Measurements from ENCODE around the gene GREM2.

GREM2 gene

GRCh38 chr1:240586006-240586405 lies 25.9 kb downstream of the GREM2 start:
- Histone ChIP-seq H3K36me3 (ENCODE audit: control insufficient read depth in 4 of 4, insufficient read depth in 4 of 4, low read length in 3 of 4) (no peaks in the 10 kb centered on the region), H3K27me3 (replicated peaks in 2 of 5; ENCODE audit: control insufficient read depth in 4 of 5, insufficient read depth in 5 of 5, low read length in 4 of 5) (peaks cover 0 to 4% (median 0%) of the 10 kb centered on the region in 5 experiments), H3K9me3 (ENCODE audit: control extremely low read depth in 1 of 5, control insufficient read depth in 4 of 5, insufficient read depth in 2 of 5, low read depth in 1 of 5, low read length in 4 of 5) (no peaks in the 10 kb centered on the region), H3K27ac (ENCODE audit: insufficient read depth in 1 of 2, low read depth in 1 of 2, low read length in 2 of 2, poor library complexity in 1 of 2, severe bottlenecking in 2 of 2) (no peak overlapping the region), H3K4me3 (ENCODE audit: control insufficient read depth in 1 of 7, extremely low read depth in 1 of 7, insufficient read depth in 4 of 7, low read depth in 2 of 7, low read length in 6 of 7) (no peak overlapping the region), H3K4me1 (ENCODE audit: control extremely low read depth in 1 of 4, control insufficient read depth in 4 of 4, insufficient read depth in 4 of 4, low read length in 3 of 4) (no peaks in the 10 kb centered on the region)
- ChIA-PET POLR2A (interaction anchor here (0.6 kb wide), 1 partner anchor 633 kb away, joined by 5 read pairs; no protein-coding TSS in a partner anchor), CTCF (no interaction called here)
- WGBS (ENCODE audit: insufficient coverage): no CpG with 5 or more reads among the region's 2 CpGs
- DNase-seq: no peak

- Histone ChIP-seq H3K9me3 (ENCODE audit: control extremely low read depth in 1 of 5, control insufficient read depth in 4 of 5, insufficient read depth in 2 of 5, low read depth in 1 of 5, low read length in 4 of 5) (no peaks in the 10 kb centered on the region), H3K4me3 (ENCODE audit: control insufficient read depth in 1 of 7, extremely low read depth in 1 of 7, insufficient read depth in 4 of 7, low read depth in 2 of 7, low read length in 6 of 7) (no peak overlapping the region), H3K4me1 (ENCODE audit: control extremely low read depth in 1 of 4, control insufficient read depth in 4 of 4, insufficient read depth in 4 of 4, low read length in 3 of 4) (no peaks in the 10 kb centered on the region), H3K27ac (ENCODE audit: insufficient read depth in 1 of 2, low read depth in 1 of 2, low read length in 2 of 2, poor library complexity in 1 of 2, severe bottlenecking in 2 of 2) (no peak overlapping the region), H3K27me3 (replicated peaks in 2 of 5; ENCODE audit: control insufficient read depth in 4 of 5, insufficient read depth in 5 of 5, low read length in 4 of 5) (peaks cover 0 to 16% (median 0%) of the 10 kb centered on the region in 5 experiments), H3K36me3 (ENCODE audit: control insufficient read depth in 4 of 4, insufficient read depth in 4 of 4, low read length in 3 of 4) (no peaks in the 10 kb centered on the region)
- POLR2A ChIA-PET: interaction anchor here (0.6 kb wide), 2 partner anchors 30 to 70 kb away, joined by 4 to 14 read pairs; no protein-coding TSS in a partner anchor
- 100% methylated on average over 1 of the region's 4 CpGs for WGBS (ENCODE audit: insufficient coverage)
- CTCF ChIA-PET: no interaction called here
- DNase-seq: no peak
Observed at GRCh38 chr1:240582953-240583352, 29.0 kb downstream of the GREM2 start.

GRCh38 chr1:240579511-240579910 lies 32.4 kb downstream of the GREM2 start:
- ChIA-PET CTCF (no interaction called here), POLR2A (no interaction called here)
- 76% methylated on average over 2 of the region's 4 CpGs for WGBS (ENCODE audit: insufficient coverage)
- H3K27ac ChIP-seq (ENCODE audit: insufficient read depth in 1 of 2, low read depth in 1 of 2, low read length in 2 of 2, poor library complexity in 1 of 2, severe bottlenecking in 2 of 2): no peak overlapping the region
- H3K9me3 ChIP-seq (ENCODE audit: control extremely low read depth in 1 of 5, control insufficient read depth in 4 of 5, insufficient read depth in 2 of 5, low read depth in 1 of 5, low read length in 4 of 5): no peaks in the 10 kb centered on the region
- no peak overlapping the region for H3K4me3 ChIP-seq (ENCODE audit: control insufficient read depth in 1 of 7, extremely low read depth in 1 of 7, insufficient read depth in 4 of 7, low read depth in 2 of 7, low read length in 6 of 7)
- peaks cover 0 to 14% (median 2%) of the 10 kb centered on the region in 5 experiments for H3K27me3 ChIP-seq (replicated peaks in 2 of 5; ENCODE audit: control insufficient read depth in 4 of 5, insufficient read depth in 5 of 5, low read length in 4 of 5)
- H3K36me3 ChIP-seq (ENCODE audit: control insufficient read depth in 4 of 4, insufficient read depth in 4 of 4, low read length in 3 of 4): no peaks in the 10 kb centered on the region
- H3K4me1 ChIP-seq (ENCODE audit: control extremely low read depth in 1 of 4, control insufficient read depth in 4 of 4, insufficient read depth in 4 of 4, low read length in 3 of 4): peaks cover 0 to 8% (median 3%) of the 10 kb centered on the region in 4 experiments
- DNase-seq: no peak

GRCh38 chr1:240577095-240577494 lies 34.9 kb downstream of the GREM2 start:
- H3K36me3 ChIP-seq (ENCODE audit: control insufficient read depth in 4 of 4, insufficient read depth in 4 of 4, low read length in 3 of 4): no peaks in the 10 kb centered on the region
- ChIA-PET POLR2A (no interaction called here), CTCF (no interaction called here)
- no peak overlapping the region for H3K27ac ChIP-seq (ENCODE audit: insufficient read depth in 1 of 2, low read depth in 1 of 2, low read length in 2 of 2, poor library complexity in 1 of 2, severe bottlenecking in 2 of 2)
- no peak overlapping the region for H3K4me3 ChIP-seq (ENCODE audit: control insufficient read depth in 1 of 7, extremely low read depth in 1 of 7, insufficient read depth in 4 of 7, low read depth in 2 of 7, low read length in 6 of 7)
- H3K27me3 ChIP-seq (replicated peaks in 2 of 5; ENCODE audit: control insufficient read depth in 4 of 5, insufficient read depth in 5 of 5, low read length in 4 of 5): peaks cover 0 to 14% (median 2%) of the 10 kb centered on the region in 5 experiments
- DNase-seq: no peak
- WGBS (ENCODE audit: insufficient coverage): 89% methylated on average over 2 of the region's 5 CpGs
- H3K4me1 ChIP-seq (ENCODE audit: control extremely low read depth in 1 of 4, control insufficient read depth in 4 of 4, insufficient read depth in 4 of 4, low read length in 3 of 4): peaks cover 0 to 8% (median 3%) of the 10 kb centered on the region in 4 experiments
- H3K9me3 ChIP-seq (ENCODE audit: control extremely low read depth in 1 of 5, control insufficient read depth in 4 of 5, insufficient read depth in 2 of 5, low read depth in 1 of 5, low read length in 4 of 5): no peaks in the 10 kb centered on the region

GRCh38 chr1:240575981-240576662 lies 35.8 kb downstream of the GREM2 start:
- POLR2A ChIA-PET: no interaction called here
- no peaks in the 10 kb centered on the region for H3K36me3 ChIP-seq (ENCODE audit: control insufficient read depth in 4 of 4, insufficient read depth in 4 of 4, low read length in 3 of 4)
- WGBS (ENCODE audit: insufficient coverage): 0% methylated on average over 4 of the region's 9 CpGs
- peak; percentile 80 to 90 (median 81) for DNase-seq
- no peaks in the 10 kb centered on the region for H3K9me3 ChIP-seq (ENCODE audit: control extremely low read depth in 1 of 5, control insufficient read depth in 4 of 5, insufficient read depth in 2 of 5, low read depth in 1 of 5, low read length in 4 of 5)
- no peak overlapping the region for H3K27ac ChIP-seq (ENCODE audit: insufficient read depth in 1 of 2, low read depth in 1 of 2, low read length in 2 of 2, poor library complexity in 1 of 2, severe bottlenecking in 2 of 2)
- peaks cover 0 to 12% (median 2%) of the 10 kb centered on the region in 5 experiments for H3K27me3 ChIP-seq (replicated peaks in 2 of 5; ENCODE audit: control insufficient read depth in 4 of 5, insufficient read depth in 5 of 5, low read length in 4 of 5)
- CTCF ChIA-PET: interaction anchor here (1.0 kb wide), 1 partner anchor 32 kb away, joined by 4 read pairs; no protein-coding TSS in a partner anchor
- H3K4me1 ChIP-seq (ENCODE audit: control extremely low read depth in 1 of 4, control insufficient read depth in 4 of 4, insufficient read depth in 4 of 4, low read length in 3 of 4): peaks cover 0 to 8% (median 3%) of the 10 kb centered on the region in 4 experiments
- H3K4me3 ChIP-seq (ENCODE audit: control insufficient read depth in 1 of 7, extremely low read depth in 1 of 7, insufficient read depth in 4 of 7, low read depth in 2 of 7, low read length in 6 of 7): peak overlapping the region in 6 of 7 experiments; percentile 15 to 65 (median 48)

- no peaks in the 10 kb centered on the region for H3K36me3 ChIP-seq (ENCODE audit: control insufficient read depth in 4 of 4, insufficient read depth in 4 of 4, low read length in 3 of 4)
- no CpG with 5 or more reads among the region's 1 CpG for WGBS (ENCODE audit: insufficient coverage)
- CTCF ChIA-PET: no interaction called here
- POLR2A ChIA-PET: no interaction called here
- H3K27ac ChIP-seq (ENCODE audit: insufficient read depth in 1 of 2, low read depth in 1 of 2, low read length in 2 of 2, poor library complexity in 1 of 2, severe bottlenecking in 2 of 2): no peak overlapping the region
- no peak overlapping the region for H3K4me3 ChIP-seq (ENCODE audit: control insufficient read depth in 1 of 7, extremely low read depth in 1 of 7, insufficient read depth in 4 of 7, low read depth in 2 of 7, low read length in 6 of 7)
- H3K9me3 ChIP-seq (ENCODE audit: control extremely low read depth in 1 of 5, control insufficient read depth in 4 of 5, insufficient read depth in 2 of 5, low read depth in 1 of 5, low read length in 4 of 5): no peaks in the 10 kb centered on the region
- H3K27me3 ChIP-seq (replicated peaks in 2 of 5; ENCODE audit: control insufficient read depth in 4 of 5, insufficient read depth in 5 of 5, low read length in 4 of 5): peaks cover 0 to 5% (median 0%) of the 10 kb centered on the region in 5 experiments
- no peak for DNase-seq
- H3K4me1 ChIP-seq (ENCODE audit: control extremely low read depth in 1 of 4, control insufficient read depth in 4 of 4, insufficient read depth in 4 of 4, low read length in 3 of 4): peaks cover 0 to 8% (median 3%) of the 10 kb centered on the region in 4 experiments
Observed at GRCh38 chr1:240572328-240572727, 39.6 kb downstream of the GREM2 start.

- Histone ChIP-seq H3K4me3 (ENCODE audit: control insufficient read depth in 1 of 7, extremely low read depth in 1 of 7, insufficient read depth in 4 of 7, low read depth in 2 of 7, low read length in 6 of 7) (no peak overlapping the region), H3K36me3 (ENCODE audit: control insufficient read depth in 4 of 4, insufficient read depth in 4 of 4, low read length in 3 of 4) (no peaks in the 10 kb centered on the region), H3K4me1 (ENCODE audit: control extremely low read depth in 1 of 4, control insufficient read depth in 4 of 4, insufficient read depth in 4 of 4, low read length in 3 of 4) (peaks cover 0 to 8% (median 3%) of the 10 kb centered on the region in 4 experiments), H3K9me3 (ENCODE audit: control extremely low read depth in 1 of 5, control insufficient read depth in 4 of 5, insufficient read depth in 2 of 5, low read depth in 1 of 5, low read length in 4 of 5) (no peaks in the 10 kb centered on the region), H3K27ac (ENCODE audit: insufficient read depth in 1 of 2, low read depth in 1 of 2, low read length in 2 of 2, poor library complexity in 1 of 2, severe bottlenecking in 2 of 2) (no peak overlapping the region), H3K27me3 (replicated peaks in 2 of 5; ENCODE audit: control insufficient read depth in 4 of 5, insufficient read depth in 5 of 5, low read length in 4 of 5) (peaks cover 0 to 4% (median 0%) of the 10 kb centered on the region in 5 experiments)
- 92% methylated on average over 3 of the region's 5 CpGs for WGBS (ENCODE audit: insufficient coverage)
- ChIA-PET POLR2A (no interaction called here), CTCF (no interaction called here)
- DNase-seq: no peak
Observed at GRCh38 chr1:240571782-240572181, 40.2 kb downstream of the GREM2 start.

All from common myeloid progenitor, CD34-positive (primary cell).